Panc1 (cell line): ENCODE measurements around the gene ZACN.

Experiments used
- POLR2AphosphoS5 ChIP-seq: IDR thresholded peaks from 2 replicates; pipeline ENCODE4 v1.6.1; 2012; ENCODE audit warnings: mild to moderate bottlenecking, low read depth, low read length, moderate library complexity
- TF ChIP-seq, protein P1 (sequence below), 2 experiments: IDR thresholded peaks; 2 replicates each; pipeline ENCODE4 v1.6.1; 2011 to 2012; ENCODE audit warnings: low read depth in 2 of 2, control low read depth in 1 of 2, low read length in 1 of 2, mild to moderate bottlenecking in 1 of 2, moderate library complexity in 1 of 2; ENCODE audit not compliant: insufficient read depth in 1 of 2
- TF ChIP-seq, protein P2 (sequence below): fragments of 450-650 bp; IDR thresholded peaks from 2 replicates; pipeline ENCODE4 v1.5.1; 2017; ENCODE audit warnings: mild to moderate bottlenecking

DNA sequence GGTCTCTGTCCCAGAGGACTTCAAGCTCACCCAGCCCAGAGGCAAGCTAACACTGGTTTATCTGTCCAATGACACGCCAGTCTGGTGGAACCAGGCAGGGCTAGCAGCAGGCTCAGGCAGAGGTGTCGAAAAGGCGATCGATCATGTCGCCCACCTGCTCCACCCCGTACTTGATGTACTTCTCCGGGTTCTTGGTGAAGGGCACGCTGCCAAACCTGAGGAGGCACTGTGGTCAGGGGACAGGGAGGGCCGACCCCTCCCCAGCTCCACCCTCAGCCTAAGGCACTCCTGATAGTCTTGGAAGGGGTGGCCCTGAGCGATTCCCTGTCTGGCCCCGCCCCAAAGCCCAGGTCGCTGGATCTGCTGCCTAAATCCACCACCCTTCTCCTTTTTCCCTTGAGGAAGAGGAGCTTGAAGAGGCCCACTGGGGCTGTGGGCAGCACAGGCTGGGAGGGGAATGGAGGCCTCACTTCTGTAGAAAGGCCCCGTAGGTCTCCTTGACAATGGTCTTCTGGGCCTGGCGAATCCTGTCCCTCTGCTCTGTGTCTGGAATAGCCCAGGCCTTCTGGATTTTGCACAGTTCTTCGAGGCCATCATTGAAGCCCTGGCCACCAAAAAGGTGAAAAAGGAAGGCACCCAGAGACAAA is 4.7 kb downstream of the ZACN start:
- TF ChIP-seq POLR2AphosphoS5: no peak
- TF ChIP-seq, protein P1, sequence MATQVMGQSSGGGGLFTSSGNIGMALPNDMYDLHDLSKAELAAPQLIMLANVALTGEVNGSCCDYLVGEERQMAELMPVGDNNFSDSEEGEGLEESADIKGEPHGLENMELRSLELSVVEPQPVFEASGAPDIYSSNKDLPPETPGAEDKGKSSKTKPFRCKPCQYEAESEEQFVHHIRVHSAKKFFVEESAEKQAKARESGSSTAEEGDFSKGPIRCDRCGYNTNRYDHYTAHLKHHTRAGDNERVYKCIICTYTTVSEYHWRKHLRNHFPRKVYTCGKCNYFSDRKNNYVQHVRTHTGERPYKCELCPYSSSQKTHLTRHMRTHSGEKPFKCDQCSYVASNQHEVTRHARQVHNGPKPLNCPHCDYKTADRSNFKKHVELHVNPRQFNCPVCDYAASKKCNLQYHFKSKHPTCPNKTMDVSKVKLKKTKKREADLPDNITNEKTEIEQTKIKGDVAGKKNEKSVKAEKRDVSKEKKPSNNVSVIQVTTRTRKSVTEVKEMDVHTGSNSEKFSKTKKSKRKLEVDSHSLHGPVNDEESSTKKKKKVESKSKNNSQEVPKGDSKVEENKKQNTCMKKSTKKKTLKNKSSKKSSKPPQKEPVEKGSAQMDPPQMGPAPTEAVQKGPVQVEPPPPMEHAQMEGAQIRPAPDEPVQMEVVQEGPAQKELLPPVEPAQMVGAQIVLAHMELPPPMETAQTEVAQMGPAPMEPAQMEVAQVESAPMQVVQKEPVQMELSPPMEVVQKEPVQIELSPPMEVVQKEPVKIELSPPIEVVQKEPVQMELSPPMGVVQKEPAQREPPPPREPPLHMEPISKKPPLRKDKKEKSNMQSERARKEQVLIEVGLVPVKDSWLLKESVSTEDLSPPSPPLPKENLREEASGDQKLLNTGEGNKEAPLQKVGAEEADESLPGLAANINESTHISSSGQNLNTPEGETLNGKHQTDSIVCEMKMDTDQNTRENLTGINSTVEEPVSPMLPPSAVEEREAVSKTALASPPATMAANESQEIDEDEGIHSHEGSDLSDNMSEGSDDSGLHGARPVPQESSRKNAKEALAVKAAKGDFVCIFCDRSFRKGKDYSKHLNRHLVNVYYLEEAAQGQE (IDR thresholded peaks at IDR 0.05; ENCODE audit: insufficient read depth in 1 of 2, low read depth in 2 of 2, low read length in 1 of 2): no peak
- TF ChIP-seq, protein P2, sequence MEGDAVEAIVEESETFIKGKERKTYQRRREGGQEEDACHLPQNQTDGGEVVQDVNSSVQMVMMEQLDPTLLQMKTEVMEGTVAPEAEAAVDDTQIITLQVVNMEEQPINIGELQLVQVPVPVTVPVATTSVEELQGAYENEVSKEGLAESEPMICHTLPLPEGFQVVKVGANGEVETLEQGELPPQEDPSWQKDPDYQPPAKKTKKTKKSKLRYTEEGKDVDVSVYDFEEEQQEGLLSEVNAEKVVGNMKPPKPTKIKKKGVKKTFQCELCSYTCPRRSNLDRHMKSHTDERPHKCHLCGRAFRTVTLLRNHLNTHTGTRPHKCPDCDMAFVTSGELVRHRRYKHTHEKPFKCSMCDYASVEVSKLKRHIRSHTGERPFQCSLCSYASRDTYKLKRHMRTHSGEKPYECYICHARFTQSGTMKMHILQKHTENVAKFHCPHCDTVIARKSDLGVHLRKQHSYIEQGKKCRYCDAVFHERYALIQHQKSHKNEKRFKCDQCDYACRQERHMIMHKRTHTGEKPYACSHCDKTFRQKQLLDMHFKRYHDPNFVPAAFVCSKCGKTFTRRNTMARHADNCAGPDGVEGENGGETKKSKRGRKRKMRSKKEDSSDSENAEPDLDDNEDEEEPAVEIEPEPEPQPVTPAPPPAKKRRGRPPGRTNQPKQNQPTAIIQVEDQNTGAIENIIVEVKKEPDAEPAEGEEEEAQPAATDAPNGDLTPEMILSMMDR: no peak
